ENCODE measurements around the gene RRP9.

Gene RRP9

GRCh38 chr3:51980253-51980652, 38.5 kb upstream of the RRP9 start:
- H2BK15ac ChIP-seq (ENCODE audit: low read length) = no peak overlapping the region
- H3K4ac ChIP-seq (ENCODE audit: low read length) = no peak overlapping the region
- no peaks in the 10 kb centered on the region for H3K9me3 ChIP-seq (replicated peaks in 1 of 2; ENCODE audit: control insufficient read depth in 2 of 2, insufficient read depth in 1 of 2, low read depth in 1 of 2, low read length in 2 of 2)
- peaks cover 0 to 2% (median 0%) of the 10 kb centered on the region in 3 experiments for H3K27me3 ChIP-seq (ENCODE audit: control insufficient read depth in 3 of 3, insufficient read depth in 3 of 3, low read depth in 1 of 3, low read length in 3 of 3)
- H3K18ac ChIP-seq (ENCODE audit: low read length) = peak overlapping the region; percentile 50
- no peak overlapping the region for H2BK12ac ChIP-seq (ENCODE audit: low read length)
- no peak overlapping the region for H3K9ac ChIP-seq (ENCODE audit: low read depth, low read length, poor library complexity)
- H3K23ac ChIP-seq (ENCODE audit: low read depth, low read length, poor library complexity) = peak overlapping the region; percentile 27
- no peak overlapping the region for H3K4me2 ChIP-seq (ENCODE audit: insufficient read depth, low read length, poor library complexity, severe bottlenecking)
- peaks cover 18 to 20% of the 10 kb centered on the region in 2 donors for H3K4me1 ChIP-seq (ENCODE audit: control insufficient read depth in 2 of 2, insufficient read depth in 1 of 2, low read depth in 1 of 2, low read length in 2 of 2)
- no peak overlapping the region for H2AFZ ChIP-seq (ENCODE audit: low read length)
- H3K14ac ChIP-seq (ENCODE audit: low read length) = no peak overlapping the region
- no peak overlapping the region for H2BK5ac ChIP-seq (ENCODE audit: low read length)
- H4K8ac ChIP-seq (ENCODE audit: low read depth, low read length) = no peak overlapping the region
- no CpG with 5 or more reads among the region's 10 CpGs for WGBS, 2 donors (ENCODE audit: extremely low coverage in 2 of 2, insufficient read length in 2 of 2, insufficient replicate concordance in 1 of 2)
- no peak overlapping the region for H2BK120ac ChIP-seq (ENCODE audit: low read depth, low read length)
- no peaks in the 10 kb centered on the region for H3K79me1 ChIP-seq (ENCODE audit: low read depth, low read length)
- no peak overlapping the region for H2AK5ac ChIP-seq (ENCODE audit: low read depth, low read length)
- DNase-seq (ENCODE audit: low spot score) = no peak
- H3K4me3 ChIP-seq (ENCODE audit: low read length in 2 of 2) = no peak overlapping the region
- no peak overlapping the region for H3K27ac ChIP-seq (replicated peaks; ENCODE audit: low read length)
- no peak overlapping the region for H4K91ac ChIP-seq (ENCODE audit: low read depth, low read length, poor library complexity)
- peaks cover 0 to 9% of the 10 kb centered on the region in 2 donors for H3K36me3 ChIP-seq (replicated peaks in 1 of 2; ENCODE audit: control insufficient read depth in 2 of 2, insufficient read depth in 2 of 2, low read length in 2 of 2)

- no peak overlapping the region for H3K9ac ChIP-seq (ENCODE audit: low read depth, low read length, poor library complexity)
- no peak for DNase-seq (ENCODE audit: low spot score)
- peaks cover 24 to 27% of the 10 kb centered on the region in 2 donors for H3K4me1 ChIP-seq (ENCODE audit: control insufficient read depth in 2 of 2, insufficient read depth in 1 of 2, low read depth in 1 of 2, low read length in 2 of 2)
- H3K9me3 ChIP-seq (replicated peaks in 1 of 2; ENCODE audit: control insufficient read depth in 2 of 2, insufficient read depth in 1 of 2, low read depth in 1 of 2, low read length in 2 of 2) = no peaks in the 10 kb centered on the region
- WGBS, 2 donors (ENCODE audit: extremely low coverage in 2 of 2, insufficient read length in 2 of 2, insufficient replicate concordance in 1 of 2) = no CpG with 5 or more reads among the region's 4 CpGs
- H3K27ac ChIP-seq (replicated peaks; ENCODE audit: low read length) = no peak overlapping the region
- H4K91ac ChIP-seq (ENCODE audit: low read depth, low read length, poor library complexity) = no peak overlapping the region
- no peak overlapping the region for H2BK120ac ChIP-seq (ENCODE audit: low read depth, low read length)
- H3K79me1 ChIP-seq (ENCODE audit: low read depth, low read length) = no peaks in the 10 kb centered on the region
- no peak overlapping the region for H2BK5ac ChIP-seq (ENCODE audit: low read length)
- H2BK12ac ChIP-seq (ENCODE audit: low read length) = no peak overlapping the region
- no peak overlapping the region for H3K4me2 ChIP-seq (ENCODE audit: insufficient read depth, low read length, poor library complexity, severe bottlenecking)
- H4K8ac ChIP-seq (ENCODE audit: low read depth, low read length) = no peak overlapping the region
- H3K18ac ChIP-seq (ENCODE audit: low read length) = no peak overlapping the region
- peaks cover 0 to 9% of the 10 kb centered on the region in 2 donors for H3K36me3 ChIP-seq (replicated peaks in 1 of 2; ENCODE audit: control insufficient read depth in 2 of 2, insufficient read depth in 2 of 2, low read length in 2 of 2)
- H2AK5ac ChIP-seq (ENCODE audit: low read depth, low read length) = no peak overlapping the region
- H2BK15ac ChIP-seq (ENCODE audit: low read length) = no peak overlapping the region
- peaks cover 0 to 2% (median 0%) of the 10 kb centered on the region in 3 experiments for H3K27me3 ChIP-seq (ENCODE audit: control insufficient read depth in 3 of 3, insufficient read depth in 3 of 3, low read depth in 1 of 3, low read length in 3 of 3)
- H3K14ac ChIP-seq (ENCODE audit: low read length) = no peak overlapping the region
- H3K4me3 ChIP-seq (ENCODE audit: low read length in 2 of 2) = no peak overlapping the region
- H2AFZ ChIP-seq (ENCODE audit: low read length) = no peak overlapping the region
- no peak overlapping the region for H3K4ac ChIP-seq (ENCODE audit: low read length)
- no peak overlapping the region for H3K23ac ChIP-seq (ENCODE audit: low read depth, low read length, poor library complexity)
Measured at GRCh38 chr3:51978143-51978502, 36.4 kb upstream of the RRP9 start.

GRCh38 chr3:51977446-51978142, 35.9 kb upstream of the RRP9 start:
- H2BK15ac ChIP-seq (ENCODE audit: low read length) = no peak overlapping the region

GRCh38 chr3:51975852-51976549, 34.3 kb upstream of the RRP9 start:
- peaks cover 0 to 7% of the 10 kb centered on the region in 2 donors for H3K36me3 ChIP-seq (replicated peaks in 1 of 2; ENCODE audit: control insufficient read depth in 2 of 2, insufficient read depth in 2 of 2, low read length in 2 of 2)
- H2BK120ac ChIP-seq (ENCODE audit: low read depth, low read length) = no peak overlapping the region
- peak overlapping the region; percentile 93 for H3K4me2 ChIP-seq (ENCODE audit: insufficient read depth, low read length, poor library complexity, severe bottlenecking)
- H3K27ac ChIP-seq (replicated peaks; ENCODE audit: low read length) = peak overlapping the region; percentile 9
- peak overlapping the region; percentile 39 for H2BK5ac ChIP-seq (ENCODE audit: low read length)
- H2AK5ac ChIP-seq (ENCODE audit: low read depth, low read length) = peak overlapping the region; percentile 51
- H3K4ac ChIP-seq (ENCODE audit: low read length) = no peak overlapping the region
- no peak overlapping the region for H3K9ac ChIP-seq (ENCODE audit: low read depth, low read length, poor library complexity)
- no peak overlapping the region for H2AFZ ChIP-seq (ENCODE audit: low read length)
- H2BK15ac ChIP-seq (ENCODE audit: low read length) = no peak overlapping the region
- peaks cover 18 to 21% of the 10 kb centered on the region in 2 donors for H3K4me1 ChIP-seq (ENCODE audit: control insufficient read depth in 2 of 2, insufficient read depth in 1 of 2, low read depth in 1 of 2, low read length in 2 of 2)
- no peak overlapping the region for H3K14ac ChIP-seq (ENCODE audit: low read length)
- no peak overlapping the region for H2BK12ac ChIP-seq (ENCODE audit: low read length)
- peaks cover 0 to 2% (median 0%) of the 10 kb centered on the region in 3 experiments for H3K27me3 ChIP-seq (ENCODE audit: control insufficient read depth in 3 of 3, insufficient read depth in 3 of 3, low read depth in 1 of 3, low read length in 3 of 3)
- H3K4me3 ChIP-seq (ENCODE audit: low read length in 2 of 2) = peak overlapping the region; percentile 69 to 76
- no CpG with 5 or more reads among the region's 46 CpGs for WGBS, 2 donors (ENCODE audit: extremely low coverage in 2 of 2, insufficient read length in 2 of 2, insufficient replicate concordance in 1 of 2)
- H3K79me1 ChIP-seq (ENCODE audit: low read depth, low read length) = no peaks in the 10 kb centered on the region
- no peak overlapping the region for H4K91ac ChIP-seq (ENCODE audit: low read depth, low read length, poor library complexity)
- H3K18ac ChIP-seq (ENCODE audit: low read length) = peak overlapping the region; percentile 72
- no peak overlapping the region for H4K8ac ChIP-seq (ENCODE audit: low read depth, low read length)
- H3K23ac ChIP-seq (ENCODE audit: low read depth, low read length, poor library complexity) = no peak overlapping the region
- no peak for DNase-seq (ENCODE audit: low spot score)
- no peaks in the 10 kb centered on the region for H3K9me3 ChIP-seq (replicated peaks in 1 of 2; ENCODE audit: control insufficient read depth in 2 of 2, insufficient read depth in 1 of 2, low read depth in 1 of 2, low read length in 2 of 2)

More at GRCh38 chr3:51977446-51978142, 35.9 kb upstream of the RRP9 start:
- Histone ChIP-seq H3K4ac (ENCODE audit: low read length) (no peak overlapping the region), H2BK5ac (ENCODE audit: low read length) (no peak overlapping the region), H3K4me1 (ENCODE audit: control insufficient read depth in 2 of 2, insufficient read depth in 1 of 2, low read depth in 1 of 2, low read length in 2 of 2) (peaks cover 22 to 25% of the 10 kb centered on the region in 2 donors), H2AK5ac (ENCODE audit: low read depth, low read length) (peak overlapping the region; percentile 72), H4K8ac (ENCODE audit: low read depth, low read length) (no peak overlapping the region), H3K18ac (ENCODE audit: low read length) (no peak overlapping the region), H3K4me3 (ENCODE audit: low read length in 2 of 2) (peak overlapping the region in 1 of 2 donors; percentile 28), H3K4me2 (ENCODE audit: insufficient read depth, low read length, poor library complexity, severe bottlenecking) (no peak overlapping the region), H3K23ac (ENCODE audit: low read depth, low read length, poor library complexity) (no peak overlapping the region), H3K79me1 (ENCODE audit: low read depth, low read length) (no peaks in the 10 kb centered on the region), H3K36me3 (replicated peaks in 1 of 2; ENCODE audit: control insufficient read depth in 2 of 2, insufficient read depth in 2 of 2, low read length in 2 of 2) (peaks cover 0 to 9% of the 10 kb centered on the region in 2 donors), H2BK120ac (ENCODE audit: low read depth, low read length) (no peak overlapping the region), H3K27ac (replicated peaks; ENCODE audit: low read length) (no peak overlapping the region), H3K9ac (ENCODE audit: low read depth, low read length, poor library complexity) (no peak overlapping the region), H3K14ac (ENCODE audit: low read length) (no peak overlapping the region), H3K27me3 (ENCODE audit: control insufficient read depth in 3 of 3, insufficient read depth in 3 of 3, low read depth in 1 of 3, low read length in 3 of 3) (peaks cover 0 to 2% (median 0%) of the 10 kb centered on the region in 3 experiments), H2BK12ac (ENCODE audit: low read length) (no peak overlapping the region), H4K91ac (ENCODE audit: low read depth, low read length, poor library complexity) (no peak overlapping the region), H2AFZ (ENCODE audit: low read length) (no peak overlapping the region), H3K9me3 (replicated peaks in 1 of 2; ENCODE audit: control insufficient read depth in 2 of 2, insufficient read depth in 1 of 2, low read depth in 1 of 2, low read length in 2 of 2) (no peaks in the 10 kb centered on the region)
- WGBS, 2 donors (ENCODE audit: extremely low coverage in 2 of 2, insufficient read length in 2 of 2, insufficient replicate concordance in 1 of 2) = no CpG with 5 or more reads among the region's 9 CpGs
- DNase-seq (ENCODE audit: low spot score) = no peak

Measured in neuronal stem cell (in vitro differentiated cells).